Suppressor macrophage (primary cell): ENCODE measurements around the gene PFKP.

Experiments used
- DNase-seq, 4 experiments: peaks; one replicate each; pipeline ENCODE4 v3.0.0-alpha.2; 2020 to 2022

The PFKP gene

GRCh38 chr10:3071405-3072198, 4.3 kb downstream of the PFKP start:
- DNase-seq = peak in 3 of 4 experiments; percentile 27 to 50 (median 32)

- no peak for DNase-seq
These were observed 5.5 kb downstream of the PFKP start for GRCh38 chr10:3072641-3073360.

DNA sequence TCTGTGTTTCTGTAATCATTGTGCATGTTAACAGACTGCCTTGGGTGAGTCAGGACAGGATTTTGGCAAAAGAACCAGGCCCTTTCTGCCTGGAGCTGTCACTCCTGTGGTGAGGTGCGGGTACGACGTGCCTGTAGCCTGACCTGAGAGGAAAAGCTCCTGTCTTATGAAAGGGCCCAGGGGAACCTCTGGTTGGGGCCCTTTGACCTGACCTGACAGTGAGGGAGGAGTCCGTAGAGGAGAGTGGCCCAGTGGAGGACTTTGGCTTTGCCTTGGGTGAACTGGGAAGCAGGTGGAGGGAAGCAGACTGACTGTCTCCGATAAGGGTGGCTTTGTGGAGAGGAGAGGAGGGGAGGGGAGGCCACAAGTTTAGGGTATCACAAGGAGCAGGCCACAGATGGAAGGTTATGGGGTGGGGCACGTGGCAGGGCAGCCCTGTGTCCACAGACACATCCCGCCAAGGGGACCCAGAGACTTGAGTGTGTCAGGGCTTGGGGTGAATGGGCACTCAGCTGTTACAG, 6.9 kb downstream of the PFKP start:
- DNase-seq = no peak

GRCh38 chr10:3074985-3075600, 7.7 kb downstream of the PFKP start:
- DNase-seq = no peak

GRCh38 chr10:3076138-3076537, 8.8 kb downstream of the PFKP start:
- DNase-seq = no peak

DNA sequence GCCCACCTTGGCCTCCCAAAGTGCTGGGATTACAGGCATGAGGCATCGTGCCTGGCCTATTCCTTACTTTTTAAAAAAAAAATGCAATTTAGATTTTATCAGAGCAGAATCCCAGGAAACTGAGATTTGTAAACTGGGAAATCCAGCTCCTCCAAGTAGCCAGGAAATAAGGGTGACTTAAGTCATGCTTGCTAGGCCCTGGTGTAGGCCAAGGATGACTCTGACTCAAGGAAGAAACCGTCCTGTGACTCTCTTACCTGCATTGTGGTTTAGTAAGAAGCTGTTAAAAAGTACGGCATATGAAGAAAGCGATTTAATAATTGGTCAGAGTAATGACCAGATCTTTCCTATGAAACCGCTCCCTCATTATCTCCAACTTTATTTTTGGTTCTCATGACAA, 10.2 kb downstream of the PFKP start:
- no peak for DNase-seq

- DNase-seq = no peak
These were observed 10.7 kb downstream of the PFKP start for GRCh38 chr10:3077940-3078630.

GRCh38 chr10:3081383-3081981, 14.1 kb downstream of the PFKP start:
- DNase-seq = no peak

DNA sequence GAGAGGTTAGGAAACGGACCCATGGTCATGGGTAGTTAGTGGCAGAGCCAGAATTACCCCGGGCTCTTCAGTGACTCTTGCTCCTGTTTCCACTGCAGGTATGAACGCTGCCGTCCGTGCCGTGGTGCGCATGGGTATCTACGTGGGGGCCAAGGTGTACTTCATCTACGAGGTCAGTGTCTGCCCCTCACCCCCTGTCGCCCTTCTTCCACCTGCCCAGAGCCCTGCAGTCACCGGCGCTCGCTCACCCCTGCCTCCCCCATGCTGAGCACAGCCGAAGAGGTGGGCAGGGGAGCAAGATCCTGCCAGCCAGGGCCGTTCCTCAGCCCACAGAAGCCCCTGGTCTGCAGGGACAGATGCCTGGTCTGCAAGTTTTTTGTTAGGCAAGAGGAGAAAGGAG, 14.9 kb downstream of the PFKP start:
- DNase-seq = no peak

DNA sequence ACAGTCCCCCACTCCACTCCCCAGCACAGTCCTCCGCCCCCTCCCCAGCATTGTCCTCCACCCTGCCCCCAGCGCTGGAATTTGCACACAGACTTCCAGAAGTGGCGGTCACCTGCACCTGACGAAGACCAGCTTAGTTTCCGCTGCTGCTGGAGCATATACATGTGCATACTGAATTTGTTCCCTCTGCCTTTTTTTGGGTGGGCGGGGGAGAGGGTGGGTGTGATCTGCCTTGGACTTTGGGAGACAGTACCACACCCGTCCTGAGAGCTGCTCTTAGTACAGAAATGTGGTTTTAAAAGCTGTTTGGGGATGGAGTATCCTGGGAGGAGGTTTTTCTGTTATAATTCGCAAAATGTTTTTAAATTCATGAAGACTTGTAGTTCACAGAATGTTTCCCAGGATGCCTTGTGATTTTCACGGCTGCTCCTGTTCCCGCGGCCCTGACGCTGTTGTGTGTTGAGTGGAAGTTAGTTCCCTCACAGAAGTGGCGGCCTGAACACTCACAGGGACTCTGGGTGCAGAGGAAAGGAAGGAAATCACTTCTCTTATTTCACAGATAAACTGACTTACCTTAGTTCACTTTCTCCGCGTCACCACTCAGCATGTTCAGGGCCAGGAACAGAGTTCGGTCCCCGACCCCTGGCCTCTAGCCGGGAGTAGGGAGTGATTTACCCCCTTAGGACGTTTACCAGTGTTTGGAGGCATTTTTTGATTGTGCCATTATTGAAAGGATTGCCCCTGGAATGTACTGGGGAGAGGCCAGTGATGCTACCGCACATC, 18.6 kb downstream of the PFKP start:
- DNase-seq = peak in 1 of 4 experiments; percentile 19

GRCh38 chr10:3090388-3090787, 23.0 kb downstream of the PFKP start:
- no peak for DNase-seq

DNA sequence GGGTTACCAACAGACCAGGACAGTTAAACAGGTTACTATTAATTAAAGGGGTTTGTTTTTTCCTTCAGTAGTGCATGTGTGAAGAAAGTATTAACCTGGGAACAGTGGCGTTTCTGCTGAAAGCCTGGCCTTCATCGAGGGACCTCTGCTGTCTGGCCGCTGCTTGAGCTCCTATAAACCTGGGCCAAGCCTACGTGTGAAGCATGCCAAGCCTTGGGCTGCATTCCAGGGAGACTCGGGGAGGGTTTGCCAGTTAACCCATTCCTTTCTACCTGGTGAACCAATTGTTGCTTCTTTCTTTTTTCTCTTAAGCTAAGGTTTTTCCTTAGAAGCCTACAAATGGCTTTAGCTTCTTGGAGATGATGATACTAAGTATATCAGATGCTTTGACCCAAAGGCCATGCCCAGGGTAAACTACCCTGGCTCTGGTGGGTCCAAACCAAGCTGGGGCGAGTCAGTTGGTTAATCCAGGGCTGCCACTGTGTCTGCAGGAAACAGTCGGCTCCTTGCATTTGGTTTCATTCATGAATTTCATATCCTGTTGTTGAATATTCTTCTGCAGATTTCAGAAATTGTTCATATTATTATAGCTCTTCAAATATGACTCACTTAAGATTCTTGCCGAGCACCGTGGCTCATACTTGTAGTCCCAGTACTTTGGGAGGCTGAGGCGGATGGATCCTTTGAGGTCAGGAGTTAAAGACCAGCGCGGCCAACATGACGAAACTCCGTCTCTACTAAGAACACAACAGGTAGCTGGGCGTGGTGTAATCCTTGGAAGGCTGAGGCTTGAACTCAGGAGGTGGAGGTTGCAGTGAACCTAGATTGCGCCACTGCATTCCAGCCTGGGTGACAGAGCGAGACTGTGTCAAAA, 23.8 kb downstream of the PFKP start:
- no peak for DNase-seq

DNA sequence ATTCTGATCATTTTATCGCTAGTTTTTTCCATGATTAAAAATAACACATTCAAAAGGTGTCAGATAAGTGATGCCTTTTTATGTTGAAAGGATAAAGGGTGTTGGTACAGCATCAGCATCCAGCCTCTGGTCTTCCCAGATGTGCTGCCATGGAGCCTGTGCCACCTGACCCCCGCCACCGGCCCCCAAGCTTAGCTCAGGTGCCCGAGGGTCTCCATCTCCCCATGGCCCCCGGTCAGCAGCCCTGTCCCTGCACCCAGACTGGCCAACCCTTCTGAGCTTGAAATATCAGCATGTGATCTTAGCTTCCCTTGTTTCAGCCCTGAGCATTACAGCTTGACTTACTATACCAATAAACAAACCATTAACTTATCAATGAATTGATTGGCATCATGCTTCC, 24.6 kb downstream of the PFKP start:
- DNase-seq = no peak

DNA sequence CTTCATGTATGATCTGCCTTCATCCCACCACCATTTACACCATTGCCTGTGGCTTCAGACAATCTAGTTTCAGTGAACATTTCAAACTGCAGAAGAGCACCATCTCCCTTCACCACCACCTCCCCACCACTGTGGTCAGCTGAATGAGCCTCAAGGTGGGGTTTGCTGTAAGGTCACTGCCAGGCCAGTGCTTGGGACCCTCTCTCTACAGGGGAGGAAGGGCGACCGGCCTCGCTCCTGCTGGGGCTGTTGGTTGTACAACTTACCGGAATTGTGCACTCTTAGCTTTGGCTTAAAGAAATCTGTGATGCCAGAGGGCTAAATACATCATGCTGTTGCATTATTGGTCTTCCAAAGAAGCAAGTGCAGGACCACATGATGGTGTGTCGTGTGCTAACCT, 26.6 kb downstream of the PFKP start:
- DNase-seq = no peak

DNA sequence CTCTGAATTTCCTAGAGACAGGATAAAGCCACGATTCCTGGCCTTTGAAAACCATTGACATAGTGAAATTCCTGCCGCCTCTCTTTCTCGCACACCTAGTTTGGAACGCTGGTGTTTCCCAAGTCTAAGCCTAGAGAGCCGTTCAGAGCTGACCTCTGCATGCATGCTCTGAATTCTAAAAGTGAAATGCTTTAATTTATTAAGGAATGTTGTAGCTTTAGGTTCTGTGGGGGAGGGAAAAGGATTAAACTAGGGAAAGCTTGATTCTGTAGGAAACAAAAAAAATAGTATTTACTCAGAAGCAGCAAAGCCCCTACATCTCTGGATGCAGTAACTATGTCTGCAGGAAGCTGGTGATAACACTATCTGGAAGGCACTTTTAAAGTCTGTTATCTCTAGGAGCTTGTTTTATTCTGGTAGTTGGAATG, 27.3 kb downstream of the PFKP start:
- DNase-seq = no peak

DNA sequence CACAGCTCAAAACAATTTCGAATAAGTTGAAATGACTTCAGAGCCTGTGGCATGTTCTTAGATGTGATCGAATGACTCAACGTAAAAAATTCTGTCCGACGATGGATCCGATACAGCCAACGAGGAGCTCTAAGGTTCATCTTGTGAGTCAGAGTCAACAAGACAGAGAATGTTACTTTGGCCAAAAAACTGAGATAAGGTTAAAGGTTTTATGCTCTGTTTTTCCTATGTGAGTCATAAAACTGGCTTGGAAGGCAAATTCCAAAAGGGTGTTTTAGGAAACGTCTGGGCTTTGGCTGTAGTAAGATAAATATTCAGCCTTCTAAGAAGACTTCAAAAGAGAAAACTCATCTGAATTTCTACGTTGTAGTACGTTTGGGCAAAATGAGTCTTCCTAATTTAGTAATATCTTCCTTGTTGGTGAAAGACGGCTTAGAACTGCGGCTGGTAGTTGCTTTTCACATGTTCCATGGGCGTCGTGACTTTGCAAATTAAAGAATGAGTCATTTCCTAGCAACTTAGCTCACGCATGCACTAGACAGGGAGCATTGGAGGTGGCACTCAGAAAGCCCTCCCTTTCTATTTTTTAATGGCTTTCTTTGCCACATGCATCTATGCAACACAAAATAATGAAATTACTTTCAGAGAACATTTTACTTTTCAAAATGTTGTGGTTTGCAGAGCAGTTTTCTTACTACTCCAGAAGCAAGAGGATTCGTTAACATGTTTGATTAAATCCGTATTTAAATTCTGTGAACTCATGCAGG, 28.2 kb downstream of the PFKP start:
- peak; percentile 80 to 94 (median 88) for DNase-seq

DNA sequence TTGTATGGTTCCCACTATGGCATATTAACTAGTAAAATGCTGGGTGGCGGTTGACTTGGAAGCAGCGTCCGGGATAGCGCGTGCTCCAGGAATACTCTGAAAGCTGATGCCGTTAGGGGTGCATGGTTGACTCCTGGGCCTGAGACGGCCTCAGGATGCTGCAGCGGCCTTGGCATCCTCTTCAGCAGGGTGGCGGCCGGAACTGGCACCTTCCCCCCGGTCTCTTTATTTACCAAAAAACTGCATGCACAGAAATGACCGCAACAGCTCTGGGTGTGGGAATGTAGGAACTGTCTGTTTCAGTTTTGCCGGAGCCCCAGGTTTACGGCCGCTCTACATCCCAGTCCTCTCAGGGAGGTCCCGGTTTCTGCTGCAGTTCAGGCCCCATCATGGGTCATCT, 28.8 kb downstream of the PFKP start:
- peak; percentile 25 to 42 (median 35) for DNase-seq

GRCh38 chr10:3097160-3097559, 29.8 kb downstream of the PFKP start:
- no peak for DNase-seq

DNA sequence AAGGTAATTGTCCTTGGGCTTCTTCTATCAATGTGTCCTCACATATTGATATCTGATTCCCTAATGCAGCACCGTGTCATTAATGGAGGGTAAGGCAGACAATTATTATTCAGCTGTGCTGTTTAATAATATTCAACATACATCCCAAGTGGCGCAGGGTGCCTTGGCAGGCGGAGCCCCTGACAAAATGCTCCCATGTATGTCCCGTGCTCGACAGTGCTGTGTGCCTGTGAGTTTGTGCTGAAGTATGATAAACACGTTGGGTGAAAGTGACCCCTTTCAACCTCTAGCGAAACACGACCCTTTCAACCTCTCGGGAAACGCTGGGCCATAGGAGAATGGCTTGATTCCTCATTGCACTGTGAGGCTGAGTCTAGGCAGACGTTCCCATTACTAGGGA, 31.3 kb downstream of the PFKP start:
- no peak for DNase-seq
